NT2/D1 (cell line): ENCODE measurements around the gene FRK.

Source experiments
- SUZ12 ChIP-seq: IDR thresholded peaks from 2 replicates; pipeline ENCODE4 v1.6.1; 2011; ENCODE audit not compliant: insufficient read length, insufficient read depth; ENCODE audit errors: extremely low read depth
- YY1 ChIP-seq: IDR thresholded peaks from 2 replicates; pipeline ENCODE4 v1.6.1; 2011; ENCODE audit not compliant: insufficient read length, insufficient read depth
- ZNF274 ChIP-seq: IDR thresholded peaks from 2 replicates; pipeline ENCODE4 v1.6.1; 2011; ENCODE audit warnings: mild to moderate bottlenecking, low read depth, low read length

- TF ChIP-seq ZNF274 (no peak), SUZ12 (no peak), YY1 (no peak)
Measured at GRCh38 chr6:116087437-116088027, 26.8 kb upstream of the FRK start.
